OCI-LY7 (cell line): Measurements from ENCODE around the gene SMPD2.

Source experiments
- EZH2phosphoT487 ChIP-seq: fragments of 200-600 bp; sonication (generic); IDR thresholded peaks from 2 replicates; pipeline ENCODE4 v1.6.1; 2018; ENCODE audit warnings: low read depth, borderline replicate concordance, mild to moderate bottlenecking, mixed run types, antibody characterized with exemption, low read length, moderate library complexity, mixed read lengths
- TF ChIP-seq, protein P1 (sequence below): fragments of 200-600 bp; sonication (generic); conservative IDR thresholded peaks from 2 replicates; pipeline ENCODE4 v1.5.1; 2014; ENCODE audit warnings: mild to moderate bottlenecking, antibody characterized with exemption, low read length, moderate library complexity, mixed read lengths

DNA sequence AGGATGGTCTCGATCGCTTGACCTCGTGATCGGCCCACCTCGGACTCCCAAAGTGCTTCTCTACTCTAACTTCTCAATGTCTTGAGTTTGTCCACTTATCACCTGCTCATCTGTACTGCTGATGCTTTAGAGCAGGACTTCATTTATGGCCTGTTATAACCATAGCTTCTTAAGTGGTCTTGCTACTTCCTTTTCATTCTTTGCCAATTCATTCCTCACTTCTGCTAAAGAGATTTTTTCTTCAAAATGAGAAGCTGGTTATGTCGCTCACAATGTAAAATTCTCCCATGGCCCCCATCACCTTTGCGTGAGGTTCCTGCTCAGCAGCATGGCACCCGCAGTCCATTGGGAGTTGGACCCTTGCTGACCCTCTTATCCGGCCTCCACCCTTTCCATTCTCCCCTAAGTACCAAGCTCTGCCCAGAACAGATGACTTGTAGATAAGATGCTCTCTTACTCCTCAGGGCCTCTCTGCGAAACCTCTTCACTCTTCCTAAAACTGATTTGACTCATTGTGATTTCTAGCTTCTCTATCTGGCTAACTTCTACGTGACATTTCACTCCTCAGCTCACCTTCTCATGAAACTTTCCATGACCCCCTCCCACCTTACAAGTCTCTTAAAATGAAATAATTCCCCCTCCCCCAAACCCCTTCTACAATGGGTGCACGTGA lies 44.3 kb upstream of the SMPD2 start:
- TF ChIP-seq, protein P1, sequence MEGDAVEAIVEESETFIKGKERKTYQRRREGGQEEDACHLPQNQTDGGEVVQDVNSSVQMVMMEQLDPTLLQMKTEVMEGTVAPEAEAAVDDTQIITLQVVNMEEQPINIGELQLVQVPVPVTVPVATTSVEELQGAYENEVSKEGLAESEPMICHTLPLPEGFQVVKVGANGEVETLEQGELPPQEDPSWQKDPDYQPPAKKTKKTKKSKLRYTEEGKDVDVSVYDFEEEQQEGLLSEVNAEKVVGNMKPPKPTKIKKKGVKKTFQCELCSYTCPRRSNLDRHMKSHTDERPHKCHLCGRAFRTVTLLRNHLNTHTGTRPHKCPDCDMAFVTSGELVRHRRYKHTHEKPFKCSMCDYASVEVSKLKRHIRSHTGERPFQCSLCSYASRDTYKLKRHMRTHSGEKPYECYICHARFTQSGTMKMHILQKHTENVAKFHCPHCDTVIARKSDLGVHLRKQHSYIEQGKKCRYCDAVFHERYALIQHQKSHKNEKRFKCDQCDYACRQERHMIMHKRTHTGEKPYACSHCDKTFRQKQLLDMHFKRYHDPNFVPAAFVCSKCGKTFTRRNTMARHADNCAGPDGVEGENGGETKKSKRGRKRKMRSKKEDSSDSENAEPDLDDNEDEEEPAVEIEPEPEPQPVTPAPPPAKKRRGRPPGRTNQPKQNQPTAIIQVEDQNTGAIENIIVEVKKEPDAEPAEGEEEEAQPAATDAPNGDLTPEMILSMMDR = no peak
- TF ChIP-seq EZH2phosphoT487 = no peak
